Left ventricle myocardium inferior (tissue), 1 donor: ENCODE results near the gene FPGS. TPM values are rescaled to one million over a fixed set of nuclear protein-coding genes. Genes with fewer than 3 reads are reported as not detected.

ENCODE experiments used
- DNase-seq: peaks from one replicate; pipeline ENCODE4 v3.0.0-alpha.2; 2020
- H3K27ac ChIP-seq: fragments of 200-600 bp; replicated peaks from 2 replicates; pipeline ENCODE4 v1.8.0; 2021
- H3K27me3 ChIP-seq: fragments of 200-600 bp; 2 replicates; pipeline ENCODE4 v1.8.0; 2021; ENCODE audit warnings: low read depth
- H3K36me3 ChIP-seq: fragments of 200-600 bp; 2 replicates; pipeline ENCODE4 v1.8.0; 2021
- H3K4me1 ChIP-seq: fragments of 200-600 bp; 2 replicates; pipeline ENCODE4 v1.8.0; 2021
- H3K4me3 ChIP-seq: fragments of 200-600 bp; 2 replicates; pipeline ENCODE4 v1.8.0; 2021; ENCODE audit warnings: mild to moderate bottlenecking, moderate library complexity
- H3K9me3 ChIP-seq: fragments of 200-600 bp; replicated peaks from 2 replicates; pipeline ENCODE4 v1.8.0; 2021
- CTCF ChIP-seq: fragments of 200-600 bp; IDR thresholded peaks from 2 replicates; pipeline ENCODE4 v1.8.0; 2021; ENCODE audit warnings: antibody characterized with exemption, mild to moderate bottlenecking, borderline replicate concordance
- intact Hi-C: fragments of 100-400 bp; cut with micrococcal nuclease; formaldehyde crosslinking; loops from one replicate; pipeline ENCODE4 v1.11.0; 2022
- total RNA-seq: library from RNA; stranded (reverse); fragmentation: NEBNext Ultra II Directional; extraction: Animal tissue kit (Norgen Biotek cat#: 25700); gene quantifications from one replicate; pipeline ENCODE4 v1.2.1, GENCODE V29; 2021
- donor health status: DM: no; HTN: yes; CAD: no; lungs with severe emphysema.

Gene FPGS
- total RNA-seq, 1 donor from 2014 or later, result 38.0 TPM

GRCh38 chr9:127856094-127856728 lies 53.5 kb downstream of the FPGS start:
- no peak overlapping the region for H3K4me3 ChIP-seq
- H3K27me3 ChIP-seq, result no peaks in the 10 kb centered on the region
- H3K4me1 ChIP-seq, result peaks cover 94% of the 10 kb centered on the region
- TF ChIP-seq CTCF, result no peak
- intact Hi-C loops, result no loop called here
- peaks cover 17% of the 10 kb centered on the region for H3K36me3 ChIP-seq
- DNase-seq, result no peak
- H3K27ac ChIP-seq, result peak overlapping the region; percentile 97
- H3K9me3 ChIP-seq, result no peaks in the 10 kb centered on the region

- intact Hi-C loops, result no loop called here
- no peak for DNase-seq
- Histone ChIP-seq H3K36me3 (peaks cover 12% of the 10 kb centered on the region), H3K4me1 (peaks cover 99% of the 10 kb centered on the region), H3K4me3 (no peak overlapping the region), H3K27ac (peak overlapping the region; percentile 97), H3K27me3 (no peaks in the 10 kb centered on the region), H3K9me3 (no peaks in the 10 kb centered on the region)
- TF ChIP-seq CTCF, result no peak
Measured at GRCh38 chr9:127856729-127857116, 54.0 kb downstream of the FPGS start.

- Histone ChIP-seq H3K4me3 (peak overlapping the region; percentile 41), H3K4me1 (peaks cover 100% of the 10 kb centered on the region)
- intact Hi-C loops, result no loop called here
Measured at GRCh38 chr9:127857278-127857677, 54.6 kb downstream of the FPGS start.

GRCh38 chr9:127858041-127858512 lies 55.4 kb downstream of the FPGS start:
- Histone ChIP-seq H3K27ac (peak overlapping the region; percentile 97), H3K9me3 (no peaks in the 10 kb centered on the region), H3K4me3 (peak overlapping the region; percentile 41), H3K4me1 (peaks cover 100% of the 10 kb centered on the region), H3K27me3 (no peaks in the 10 kb centered on the region), H3K36me3 (peaks cover under 1% of the 10 kb centered on the region)
- peak; percentile 83 for DNase-seq
- no peak for TF ChIP-seq CTCF
- intact Hi-C loops, result no loop called here

More at GRCh38 chr9:127857278-127857677, 54.6 kb downstream of the FPGS start:
- Histone ChIP-seq H3K9me3 (no peaks in the 10 kb centered on the region), H3K36me3 (peaks cover 9% of the 10 kb centered on the region), H3K27ac (peak overlapping the region; percentile 97), H3K27me3 (no peaks in the 10 kb centered on the region)
- DNase-seq, result no peak
- no peak for TF ChIP-seq CTCF

GRCh38 chr9:127860260-127860659 lies 57.6 kb downstream of the FPGS start:
- TF ChIP-seq CTCF, result no peak
- H3K27ac ChIP-seq, result peak overlapping the region; percentile 97
- no peak for DNase-seq
- intact Hi-C loops, result no loop called here
- no peaks in the 10 kb centered on the region for H3K27me3 ChIP-seq
- no peaks in the 10 kb centered on the region for H3K9me3 ChIP-seq
- H3K36me3 ChIP-seq, result no peaks in the 10 kb centered on the region
- no peak overlapping the region for H3K4me3 ChIP-seq
- peaks cover 99% of the 10 kb centered on the region for H3K4me1 ChIP-seq
